Measurements from ENCODE around the gene GSTT4.
"Not testable (repeated sequence)": the region's sequence is repeated elsewhere in the genome, so short reads cannot be mapped to it uniquely, and the experiment has no call there.

Gene GSTT4

GRCh38 chr22:24023204-24023789 is 18.0 kb upstream of the GSTT4 start:
- DNase-seq = no peak

GRCh38 chr22:24021304-24021703 is 16.1 kb upstream of the GSTT4 start:
- no peak for DNase-seq

- DNase-seq = no peak
Measured at GRCh38 chr22:24016156-24016555, 10.9 kb upstream of the GSTT4 start.

GRCh38 chr22:24011735-24012068 is 6.4 kb upstream of the GSTT4 start:
- no peak for DNase-seq

- no peak for DNase-seq
Measured at GRCh38 chr22:24010018-24010391, 4.8 kb upstream of the GSTT4 start.

GRCh38 chr22:24009227-24010017 is 4.2 kb upstream of the GSTT4 start:
- no peak for DNase-seq

GRCh38 chr22:24008381-24009226 is 3.4 kb upstream of the GSTT4 start:
- DNase-seq = no peak

GRCh38 chr22:24008022-24008283 is 2.7 kb upstream of the GSTT4 start:
- DNase-seq = no peak

GRCh38 chr22:24007253-24008021 is 2.2 kb upstream of the GSTT4 start:
- no peak for DNase-seq

- no peak for DNase-seq
Measured at GRCh38 chr22:24006914-24007214, 1.6 kb upstream of the GSTT4 start.

GRCh38 chr22:24006207-24006913 is 1.1 kb upstream of the GSTT4 start:
- no peak for DNase-seq

GRCh38 chr22:24003887-24004286 is 1.4 kb downstream of the GSTT4 start:
- no peak for DNase-seq

- no peak for DNase-seq
Measured at GRCh38 chr22:24002851-24003250, 2.4 kb downstream of the GSTT4 start.

- DNase-seq = no peak
Measured at GRCh38 chr22:24002272-24002671, 3.0 kb downstream of the GSTT4 start.

- DNase-seq = no peak
Measured at GRCh38 chr22:24001314-24001713, 3.9 kb downstream of the GSTT4 start.

GRCh38 chr22:23999779-24000178 is 5.5 kb downstream of the GSTT4 start:
- DNase-seq = not testable (repeated sequence)

- no peak for DNase-seq
Measured at GRCh38 chr22:23997092-23997491, 8.2 kb downstream of the GSTT4 start.

GRCh38 chr22:23993581-23994177 is 11.6 kb downstream of the GSTT4 start:
- DNase-seq = not testable (repeated sequence)

- DNase-seq = not testable (repeated sequence)
Measured at GRCh38 chr22:23993080-23993479, 12.2 kb downstream of the GSTT4 start.

GRCh38 chr22:23989583-23990244 is 15.5 kb downstream of the GSTT4 start:
- not testable (repeated sequence) for DNase-seq

GRCh38 chr22:23986538-23987178 is 18.6 kb downstream of the GSTT4 start:
- not testable (repeated sequence) for DNase-seq
